ENCODE measurements around the gene BOLA3. TPM values are rescaled to one million over a fixed set of nuclear protein-coding genes. Genes with fewer than 3 reads are reported as not detected.

BOLA3 gene
- total and polyA plus RNA-seq, 2 donors (not counting 3 experiments of a cell fraction or from before 2014, with no cell fraction given): 28.7 to 42.4 TPM

- intact Hi-C loops (cut with micrococcal nuclease) (no loop called here), dilution Hi-C loops (cut with MboI; ENCODE audit: extremely low pct_ligation_motif_present, low sequenced_read_pairs) (no loop called here)
- H3K9me3 ChIP-seq (replicated peaks; ENCODE audit: control insufficient read depth, insufficient read depth, low read length): no peaks in the 10 kb centered on the region
- CTCF ChIA-PET: interaction anchor here (1.0 kb wide), 1 partner anchor 10 kb away, joined by 3 read pairs; the partner anchor contains the start of gene MTHFD2
- BruUV-seq (replicated peaks): no TSS peak
- FAIRE-seq: no peak
- TF ChIP-seq MAX (IDR thresholded peaks at IDR 0.05; ENCODE audit: insufficient read depth, insufficient read length) (no peak), POLR2AphosphoS5 (IDR thresholded peaks at IDR 0.05; ENCODE audit: insufficient read depth, low read depth, low read length) (no peak), FOS (IDR thresholded peaks at IDR 0.05; ENCODE audit: borderline replicate concordance, insufficient read depth, low read length) (no peak), MYC (IDR thresholded peaks at IDR 0.05; ENCODE audit: low read depth, low read length) (no peak), JUN (IDR thresholded peaks at IDR 0.05; ENCODE audit: borderline replicate concordance, insufficient read depth, insufficient read length, low read depth) (no peak), EZH2 (IDR thresholded peaks at IDR 0.05; ENCODE audit: borderline replicate concordance, low read depth, low read length, severe bottlenecking) (no peak), GATA2 (IDR thresholded peaks at IDR 0.05; ENCODE audit: insufficient read depth, insufficient read length, low read depth, low read length) (no peak), POLR2A (IDR thresholded peaks at IDR 0.05; ENCODE audit: low read depth, low read length) (no peak)
- TF ChIP-seq, protein P1, sequence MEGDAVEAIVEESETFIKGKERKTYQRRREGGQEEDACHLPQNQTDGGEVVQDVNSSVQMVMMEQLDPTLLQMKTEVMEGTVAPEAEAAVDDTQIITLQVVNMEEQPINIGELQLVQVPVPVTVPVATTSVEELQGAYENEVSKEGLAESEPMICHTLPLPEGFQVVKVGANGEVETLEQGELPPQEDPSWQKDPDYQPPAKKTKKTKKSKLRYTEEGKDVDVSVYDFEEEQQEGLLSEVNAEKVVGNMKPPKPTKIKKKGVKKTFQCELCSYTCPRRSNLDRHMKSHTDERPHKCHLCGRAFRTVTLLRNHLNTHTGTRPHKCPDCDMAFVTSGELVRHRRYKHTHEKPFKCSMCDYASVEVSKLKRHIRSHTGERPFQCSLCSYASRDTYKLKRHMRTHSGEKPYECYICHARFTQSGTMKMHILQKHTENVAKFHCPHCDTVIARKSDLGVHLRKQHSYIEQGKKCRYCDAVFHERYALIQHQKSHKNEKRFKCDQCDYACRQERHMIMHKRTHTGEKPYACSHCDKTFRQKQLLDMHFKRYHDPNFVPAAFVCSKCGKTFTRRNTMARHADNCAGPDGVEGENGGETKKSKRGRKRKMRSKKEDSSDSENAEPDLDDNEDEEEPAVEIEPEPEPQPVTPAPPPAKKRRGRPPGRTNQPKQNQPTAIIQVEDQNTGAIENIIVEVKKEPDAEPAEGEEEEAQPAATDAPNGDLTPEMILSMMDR (IDR thresholded peaks at IDR 0.05; ENCODE audit: extremely low read depth in 1 of 2, insufficient read depth in 1 of 2, low read depth in 1 of 2, low read length in 2 of 2): no peak
- H3K27ac ChIP-seq (ENCODE audit: insufficient read depth, low read depth, low read length): no peak overlapping the region
- H3K9me1 ChIP-seq (replicated peaks; ENCODE audit: control insufficient read depth, extremely low read depth, insufficient read depth, low read length): no peaks in the 10 kb centered on the region
- no peak overlapping the region for H3K4me2 ChIP-seq (ENCODE audit: insufficient read depth, low read length)
- H2AFZ ChIP-seq (ENCODE audit: low read depth, low read length): no peak overlapping the region
- no peaks in the 10 kb centered on the region for H3K36me3 ChIP-seq (ENCODE audit: control insufficient read depth in 2 of 2, extremely low read depth in 1 of 2, insufficient read depth in 2 of 2, low read length in 2 of 2)
- no peaks in the 10 kb centered on the region for H3K79me2 ChIP-seq (ENCODE audit: control insufficient read depth, insufficient read depth, low read length)
- no peak overlapping the region for H3K9ac ChIP-seq (replicated peaks; ENCODE audit: extremely low read depth, insufficient read depth, low read length)
- no peaks in the 10 kb centered on the region for H4K20me1 ChIP-seq (replicated peaks; ENCODE audit: control insufficient read depth, extremely low read depth, insufficient read depth, low read length)
- no peak for DNase-seq (ENCODE audit: low read depth, low spot score)
- H3K4me1 ChIP-seq (ENCODE audit: control insufficient read depth, extremely low read depth, insufficient read depth, low read length): no peaks in the 10 kb centered on the region
- POLR2A ChIA-PET: no interaction called here
- H3K4me3 ChIP-seq (replicated peaks in 1 of 3; ENCODE audit: insufficient read depth in 1 of 3, low read depth in 1 of 3, low read length in 3 of 3): no peak overlapping the region
- H3K27me3 ChIP-seq (ENCODE audit: control insufficient read depth in 2 of 2, insufficient read depth in 2 of 2, low read length in 2 of 2): peaks cover 0 to 4% of the 10 kb centered on the region in 2 experiments
Observed at GRCh38 chr2:74188696-74189095, 41.0 kb upstream of the BOLA3 start.
